T-helper 1 cell treated with Interleukin-12 subunit alpha and Interleukin-12 subunit beta and Interleukin-4 antibody, amounts not matched to agents 30 ng/mL and 1 ng/mL, for 36 hours (primary cell): ENCODE results near the gene PTPRN2. TPM values are rescaled to one million over a fixed set of nuclear protein-coding genes. Genes with fewer than 3 reads are reported as not detected.

Experiments used
- intact Hi-C: fragments of 100-400 bp; cut with micrococcal nuclease; formaldehyde crosslinking; loops from one replicate; pipeline ENCODE4 v1.15.1; 2024
- total RNA-seq: library from RNA; stranded (reverse); gene quantifications from 2 replicates; pipeline ENCODE4 v1.2.3, GENCODE V29; 2022

Gene PTPRN2
- total RNA-seq, 1 donor from 2014 or later, result 2.9 TPM

GRCh38 chr7:157684157-157684908 is 903.3 kb downstream of the PTPRN2 start:
- intact Hi-C loops, result loop anchor here (5.0 to 10.0 kb wide), 2 partner anchors 190 to 667 kb away; no protein-coding TSS in a partner anchor

- intact Hi-C loops, result loop anchor here (5.0 to 10.0 kb wide), 2 partner anchors 191 to 666 kb away; no protein-coding TSS in a partner anchor
Observed at GRCh38 chr7:157683747-157684156, 903.9 kb downstream of the PTPRN2 start.

GRCh38 chr7:157682946-157683746 is 904.5 kb downstream of the PTPRN2 start:
- intact Hi-C loops, result loop anchor here (5.0 to 10.0 kb wide), 2 partner anchors 192 to 666 kb away; no protein-coding TSS in a partner anchor

GRCh38 chr7:157682064-157682945 is 905.3 kb downstream of the PTPRN2 start:
- intact Hi-C loops, result loop anchor here (5.0 to 10.0 kb wide), 2 partner anchors 192 to 665 kb away; no protein-coding TSS in a partner anchor

- intact Hi-C loops, result loop anchor here (5.0 to 10.0 kb wide), 2 partner anchors 195 to 662 kb away; no protein-coding TSS in a partner anchor
Observed at GRCh38 chr7:157679607-157680006, 908.0 kb downstream of the PTPRN2 start.

GRCh38 chr7:157678501-157678900 is 909.1 kb downstream of the PTPRN2 start:
- intact Hi-C loops, result no loop called here

GRCh38 chr7:157676456-157677255 is 911.0 kb downstream of the PTPRN2 start:
- intact Hi-C loops, result no loop called here

- intact Hi-C loops, result no loop called here
Observed at GRCh38 chr7:157676001-157676400, 911.6 kb downstream of the PTPRN2 start.

GRCh38 chr7:157675427-157675927 is 912.1 kb downstream of the PTPRN2 start:
- intact Hi-C loops, result no loop called here

- intact Hi-C loops, result no loop called here
Observed at GRCh38 chr7:157674715-157675426, 912.8 kb downstream of the PTPRN2 start.

- intact Hi-C loops, result no loop called here
Observed at GRCh38 chr7:157674027-157674714, 913.5 kb downstream of the PTPRN2 start.

GRCh38 chr7:157673573-157673972 is 914.0 kb downstream of the PTPRN2 start:
- intact Hi-C loops, result no loop called here

- intact Hi-C loops, result no loop called here
Observed at GRCh38 chr7:157671358-157672255, 916.0 kb downstream of the PTPRN2 start.

GRCh38 chr7:157670490-157671357 is 916.9 kb downstream of the PTPRN2 start:
- intact Hi-C loops, result no loop called here

GRCh38 chr7:157669768-157670351 is 917.8 kb downstream of the PTPRN2 start:
- intact Hi-C loops, result no loop called here
